ENCODE data around the gene GRB10. TPM values are rescaled to one million over a fixed set of nuclear protein-coding genes. Genes with fewer than 3 reads are reported as not detected.

GRB10 gene
- total RNA-seq, 1 donor from 2014 or later: 33.9 TPM

DNA sequence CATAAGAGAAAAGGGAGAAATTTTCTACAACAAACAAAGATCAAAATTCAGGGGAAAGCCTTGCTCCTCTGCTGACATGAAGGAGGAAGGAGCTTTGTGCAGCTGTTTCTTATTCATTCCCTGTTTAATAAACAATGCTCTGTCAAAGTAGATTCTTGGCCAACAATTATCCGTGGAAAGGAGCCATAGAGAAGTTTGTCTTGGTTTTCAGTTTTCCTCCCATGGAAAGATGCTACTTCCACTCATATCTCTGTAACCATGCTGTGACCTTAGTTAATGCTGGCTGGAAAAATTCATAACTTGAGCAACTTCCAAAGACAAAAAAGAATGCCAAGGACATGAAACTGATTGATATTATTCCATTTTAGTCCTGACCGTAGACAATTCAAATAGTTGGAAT is 225.6 kb downstream of the GRB10 start:
- Histone ChIP-seq H3K4me1 (peaks cover 27% of the 10 kb centered on the region), H3K79me2 (ENCODE audit: low read depth) (no peaks in the 10 kb centered on the region), H2AFZ (replicated peaks) (no peak overlapping the region), H3K4me2 (peak overlapping the region; percentile 67), H3K9me3 (ENCODE audit: low read depth) (no peaks in the 10 kb centered on the region), H3F3A (ENCODE audit: low read depth) (peaks cover 10% of the 10 kb centered on the region), H3K27me3 (no peaks in the 10 kb centered on the region), H3K4me3 (no peak overlapping the region), H3K27ac (no peak overlapping the region), H3K9ac (no peak overlapping the region), H3K36me3 (no peaks in the 10 kb centered on the region), H4K20me1 (ENCODE audit: low read depth) (no peaks in the 10 kb centered on the region)
- Mint-ChIP-seq H3K27me3 (ENCODE audit: insufficient read depth, low read depth) (peaks cover 17% of the 10 kb centered on the region), H3K4me3 (no peak overlapping the region), H3K9me3 (peaks cover 3% of the 10 kb centered on the region), H3K4me1 (peaks cover 73% of the 10 kb centered on the region), H3K36me3 (no peaks in the 10 kb centered on the region), H3K27ac (no peak overlapping the region)
- no peak for DNase-seq (ENCODE audit: low spot score)
- no peak for TF ChIP-seq EZH2 (IDR thresholded peaks at IDR 0.05)
- TF ChIP-seq EZH2phosphoT487 (IDR thresholded peaks at IDR 0.05): no peak
- TF ChIP-seq, protein P1, sequence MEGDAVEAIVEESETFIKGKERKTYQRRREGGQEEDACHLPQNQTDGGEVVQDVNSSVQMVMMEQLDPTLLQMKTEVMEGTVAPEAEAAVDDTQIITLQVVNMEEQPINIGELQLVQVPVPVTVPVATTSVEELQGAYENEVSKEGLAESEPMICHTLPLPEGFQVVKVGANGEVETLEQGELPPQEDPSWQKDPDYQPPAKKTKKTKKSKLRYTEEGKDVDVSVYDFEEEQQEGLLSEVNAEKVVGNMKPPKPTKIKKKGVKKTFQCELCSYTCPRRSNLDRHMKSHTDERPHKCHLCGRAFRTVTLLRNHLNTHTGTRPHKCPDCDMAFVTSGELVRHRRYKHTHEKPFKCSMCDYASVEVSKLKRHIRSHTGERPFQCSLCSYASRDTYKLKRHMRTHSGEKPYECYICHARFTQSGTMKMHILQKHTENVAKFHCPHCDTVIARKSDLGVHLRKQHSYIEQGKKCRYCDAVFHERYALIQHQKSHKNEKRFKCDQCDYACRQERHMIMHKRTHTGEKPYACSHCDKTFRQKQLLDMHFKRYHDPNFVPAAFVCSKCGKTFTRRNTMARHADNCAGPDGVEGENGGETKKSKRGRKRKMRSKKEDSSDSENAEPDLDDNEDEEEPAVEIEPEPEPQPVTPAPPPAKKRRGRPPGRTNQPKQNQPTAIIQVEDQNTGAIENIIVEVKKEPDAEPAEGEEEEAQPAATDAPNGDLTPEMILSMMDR (IDR thresholded peaks at IDR 0.05): no peak

DNA sequence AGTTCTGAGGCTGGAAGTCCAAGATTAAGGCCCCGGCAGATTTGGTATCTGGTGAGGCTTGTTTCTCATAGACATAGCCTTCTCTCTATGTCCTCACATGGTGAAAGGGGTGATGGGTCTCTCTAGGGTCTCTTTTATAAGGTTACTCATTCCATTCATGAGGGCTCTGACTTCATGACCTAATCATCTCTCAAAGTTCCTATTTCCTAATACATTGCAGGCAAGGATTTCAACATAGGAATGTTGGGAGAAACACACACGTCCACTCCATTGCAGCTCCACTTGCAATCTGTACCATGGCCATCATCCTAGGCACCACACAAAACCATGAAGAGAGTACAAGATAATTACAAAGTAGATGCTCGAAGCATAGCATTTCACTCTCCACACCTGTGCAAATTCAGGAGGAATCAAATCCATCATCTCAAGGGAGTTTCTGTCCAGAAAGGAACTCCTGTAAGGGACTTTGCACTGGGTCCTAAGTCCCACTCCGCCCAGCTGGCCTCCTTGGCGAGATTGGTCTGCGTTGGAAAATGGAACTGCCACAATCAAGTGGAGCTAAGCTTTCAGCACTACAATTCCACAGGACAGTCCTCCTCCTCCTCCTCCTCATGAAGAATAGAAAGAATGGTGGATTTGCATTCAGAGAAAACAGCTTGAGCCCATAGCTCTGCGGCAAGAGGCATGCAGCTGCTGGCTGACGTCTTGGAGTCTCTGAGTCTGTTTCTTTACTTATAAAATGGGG is 226.3 kb downstream of the GRB10 start:
- H3K27me3 ChIP-seq: no peaks in the 10 kb centered on the region
- no peaks in the 10 kb centered on the region for H4K20me1 ChIP-seq (ENCODE audit: low read depth)
- no peaks in the 10 kb centered on the region for H3K36me3 Mint-ChIP-seq
- H3K4me1 Mint-ChIP-seq: peaks cover 74% of the 10 kb centered on the region
- no peak overlapping the region for H3K4me3 ChIP-seq
- H3F3A ChIP-seq (ENCODE audit: low read depth): peaks cover 10% of the 10 kb centered on the region
- DNase-seq (ENCODE audit: low spot score): peak; percentile 71
- peaks cover 3% of the 10 kb centered on the region for H3K9me3 Mint-ChIP-seq
- no peak overlapping the region for H2AFZ ChIP-seq (replicated peaks)
- H3K27ac Mint-ChIP-seq: no peak overlapping the region
- H3K9me3 ChIP-seq (ENCODE audit: low read depth): no peaks in the 10 kb centered on the region
- H3K9ac ChIP-seq: no peak overlapping the region
- H3K79me2 ChIP-seq (ENCODE audit: low read depth): no peaks in the 10 kb centered on the region
- no peaks in the 10 kb centered on the region for H3K36me3 ChIP-seq
- H3K27me3 Mint-ChIP-seq (ENCODE audit: insufficient read depth, low read depth): peaks cover 20% of the 10 kb centered on the region
- peaks cover 26% of the 10 kb centered on the region for H3K4me1 ChIP-seq
- H3K4me2 ChIP-seq: peak overlapping the region; percentile 67
- no peak overlapping the region for H3K4me3 Mint-ChIP-seq
- TF ChIP-seq, protein P1 (IDR thresholded peaks at IDR 0.05): no peak
- TF ChIP-seq EZH2 (IDR thresholded peaks at IDR 0.05): no peak
- TF ChIP-seq EZH2phosphoT487 (IDR thresholded peaks at IDR 0.05): no peak
- no peak overlapping the region for H3K27ac ChIP-seq

DNA sequence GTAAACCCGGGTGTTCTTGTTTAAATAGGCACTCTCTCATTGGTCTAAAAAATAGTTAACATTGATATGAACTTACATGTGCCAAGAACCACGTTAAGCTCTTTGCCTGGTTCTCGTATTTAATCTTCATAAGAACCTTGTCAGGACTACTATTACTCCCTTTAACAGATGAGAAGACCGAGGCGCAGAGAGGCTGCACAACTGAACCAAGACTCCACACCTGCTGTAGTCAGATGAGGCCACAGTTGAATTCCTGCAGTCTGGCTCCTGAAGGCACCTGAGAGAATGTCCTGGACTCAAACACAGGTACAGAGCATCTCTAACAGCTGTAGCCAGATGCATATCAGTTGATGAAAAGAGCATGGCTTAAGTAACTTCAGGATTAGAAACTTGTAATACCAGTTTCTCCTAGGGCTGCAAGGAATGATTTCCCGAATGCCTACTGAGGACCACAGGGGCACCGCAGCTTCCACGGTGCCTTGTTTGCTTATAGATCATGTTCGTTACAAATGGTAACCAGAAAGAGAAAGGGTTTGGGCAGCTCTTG is 227.0 kb downstream of the GRB10 start:
- no peak for DNase-seq (ENCODE audit: low spot score)
- no peaks in the 10 kb centered on the region for H3K79me2 ChIP-seq (ENCODE audit: low read depth)
- no peaks in the 10 kb centered on the region for H3K36me3 ChIP-seq
- H3K9me3 ChIP-seq (ENCODE audit: low read depth): no peaks in the 10 kb centered on the region
- Mint-ChIP-seq H3K4me1 (peaks cover 71% of the 10 kb centered on the region), H3K27me3 (ENCODE audit: insufficient read depth, low read depth) (peaks cover 22% of the 10 kb centered on the region), H3K9me3 (peaks cover 3% of the 10 kb centered on the region), H3K36me3 (no peaks in the 10 kb centered on the region), H3K4me3 (peak overlapping the region; percentile 41), H3K27ac (no peak overlapping the region)
- no peak overlapping the region for H3K9ac ChIP-seq
- no peak overlapping the region for H3K27ac ChIP-seq
- H3K4me3 ChIP-seq: no peak overlapping the region
- H3F3A ChIP-seq (ENCODE audit: low read depth): peaks cover 10% of the 10 kb centered on the region
- peaks cover 26% of the 10 kb centered on the region for H3K4me1 ChIP-seq
- H3K4me2 ChIP-seq: no peak overlapping the region
- no peaks in the 10 kb centered on the region for H4K20me1 ChIP-seq (ENCODE audit: low read depth)
- TF ChIP-seq EZH2phosphoT487 (IDR thresholded peaks at IDR 0.05): no peak
- TF ChIP-seq EZH2 (IDR thresholded peaks at IDR 0.05): no peak
- TF ChIP-seq, protein P1 (IDR thresholded peaks at IDR 0.05): no peak
- no peaks in the 10 kb centered on the region for H3K27me3 ChIP-seq
- no peak overlapping the region for H2AFZ ChIP-seq (replicated peaks)

Measured in neural progenitor cell (in vitro differentiated cells).